Smooth muscle cell (in vitro differentiated cells): ENCODE results near the gene RAB3A. TPM values are rescaled to one million over a fixed set of nuclear protein-coding genes. Genes with fewer than 3 reads are reported as not detected.

Source experiments
- DNase-seq: peaks from one replicate; lab custom pipeline; 2025; ENCODE audit not compliant: unreplicated experiment; lab: John Stamatoyannopoulos, UW
- H2AFZ ChIP-seq: fragments of 200-600 bp; sonication (generic); 2 replicates; pipeline ENCODE4 v1.6.0; 2016; ENCODE audit warnings: antibody characterized with exemption, low read depth, mild to moderate bottlenecking
- H3F3A ChIP-seq: fragments of 200-600 bp; sonication (generic); 2 replicates; pipeline ENCODE4 v1.6.0; 2017; ENCODE audit warnings: antibody characterized with exemption, low read depth
- H3K27ac ChIP-seq: fragments of 200-600 bp; sonication (generic); 2 replicates; pipeline ENCODE4 v1.5.1; 2016; ENCODE audit warnings: low read depth, mild to moderate bottlenecking
- H3K27me3 ChIP-seq: fragments of 200-600 bp; sonication (generic); 2 replicates; pipeline ENCODE4 v1.6.1; 2016; ENCODE audit warnings: low read depth, mild to moderate bottlenecking
- H3K36me3 ChIP-seq: fragments of 200-600 bp; sonication (generic); 2 replicates; pipeline ENCODE4 v1.5.1; 2016; ENCODE audit warnings: low read depth
- H3K4me1 ChIP-seq: fragments of 200-600 bp; sonication (generic); 2 replicates; pipeline ENCODE4 v1.5.1; 2016; ENCODE audit warnings: low read depth
- H3K4me2 ChIP-seq: fragments of 200-600 bp; sonication (generic); 2 replicates; pipeline ENCODE4 v1.6.0; 2016; ENCODE audit warnings: mild to moderate bottlenecking
- H3K4me3 ChIP-seq: fragments of 200-600 bp; sonication (generic); 2 replicates; pipeline ENCODE4 v1.5.1; 2016; ENCODE audit warnings: mild to moderate bottlenecking
- H3K79me2 ChIP-seq: fragments of 200-600 bp; sonication (generic); 2 replicates; pipeline ENCODE4 v1.6.0; 2016; ENCODE audit warnings: low read depth, mild to moderate bottlenecking
- H3K9ac ChIP-seq: fragments of 200-600 bp; sonication (generic); 2 replicates; pipeline ENCODE4 v1.6.0; 2016; ENCODE audit warnings: low read depth
- H3K9me3 ChIP-seq: fragments of 200-600 bp; sonication (generic); replicated peaks from 2 replicates; pipeline ENCODE4 v1.5.1; 2016; ENCODE audit warnings: low read depth
- H4K20me1 ChIP-seq: fragments of 200-600 bp; sonication (generic); 2 replicates; pipeline ENCODE4 v1.6.0; 2016; ENCODE audit warnings: low read depth
- CTCF ChIP-seq: fragments of 200-600 bp; sonication (generic); IDR thresholded peaks from 2 replicates; pipeline ENCODE4 v1.5.1; 2017; ENCODE audit warnings: borderline replicate concordance, mild to moderate bottlenecking, antibody characterized with exemption; ENCODE audit not compliant: insufficient read depth, poor library complexity, severe bottlenecking
- WGBS: methylation state at CpG from one replicate; pipeline ENCODE4 v1.1.7; 2016; ENCODE audit warnings: low lambda C conversion rate; 5-methylcytosine and 5-hydroxymethylcytosine counted together
- polyA plus RNA-seq: library from polyadenylated mRNA; unstranded; fragments of >200 nt; fragmentation: Nextera tagmentation; extraction: Ambion mirVana; gene quantifications from 2 replicates; pipeline ENCODE4 v1.2.1, GENCODE V29; 2016
- total RNA-seq: library from RNA; depleted of rRNA; stranded (reverse); fragments of >200 nt; gene quantifications from 2 replicates; pipeline ENCODE4 v1.2.3, GENCODE V29; 2014

Gene RAB3A
- total and polyA plus RNA-seq, 2 experiments from 2014 or later, result 3.7 to 4.9 TPM

- Histone ChIP-seq H3K27me3 (peaks cover 6% of the 10 kb centered on the region), H3K4me1 (no peaks in the 10 kb centered on the region), H3K36me3 (no peaks in the 10 kb centered on the region), H3K4me3 (no peak overlapping the region), H2AFZ (no peak overlapping the region), H3K4me2 (no peak overlapping the region), H3K79me2 (no peaks in the 10 kb centered on the region), H3F3A (no peaks in the 10 kb centered on the region), H3K27ac (no peak overlapping the region), H3K9me3 (no peaks in the 10 kb centered on the region), H4K20me1 (no peaks in the 10 kb centered on the region), H3K9ac (no peak overlapping the region)
- no peak for DNase-seq
- 72% methylated on average over 3 of the region's 3 CpGs for WGBS
- TF ChIP-seq CTCF, result no peak
These were observed 14.8 kb upstream of the RAB3A start for GRCh38 chr19:18218600-18218999.

- Histone ChIP-seq H3K9ac (no peak overlapping the region), H3K27ac (no peak overlapping the region), H3K36me3 (no peaks in the 10 kb centered on the region), H2AFZ (no peak overlapping the region), H3K79me2 (no peaks in the 10 kb centered on the region), H3F3A (no peaks in the 10 kb centered on the region), H3K4me3 (no peak overlapping the region), H3K4me1 (no peaks in the 10 kb centered on the region), H3K27me3 (peaks cover 6% of the 10 kb centered on the region), H4K20me1 (no peaks in the 10 kb centered on the region), H3K4me2 (no peak overlapping the region), H3K9me3 (no peaks in the 10 kb centered on the region)
- no peak for DNase-seq
- WGBS, result 91% methylated on average over 17 of the region's 17 CpGs
- TF ChIP-seq CTCF, result no peak
These were observed 14.3 kb upstream of the RAB3A start for GRCh38 chr19:18218159-18218558.

GRCh38 chr19:18216789-18217188 is 12.9 kb upstream of the RAB3A start:
- Histone ChIP-seq H3K4me2 (no peak overlapping the region), H3K79me2 (no peaks in the 10 kb centered on the region), H3K9me3 (no peaks in the 10 kb centered on the region), H2AFZ (no peak overlapping the region), H3F3A (no peaks in the 10 kb centered on the region), H3K27me3 (peaks cover 6% of the 10 kb centered on the region), H3K27ac (no peak overlapping the region), H3K9ac (no peak overlapping the region), H3K4me3 (no peak overlapping the region), H3K36me3 (no peaks in the 10 kb centered on the region), H4K20me1 (no peaks in the 10 kb centered on the region), H3K4me1 (no peaks in the 10 kb centered on the region)
- WGBS, result 90% methylated on average over 8 of the region's 8 CpGs
- TF ChIP-seq CTCF, result no peak
- DNase-seq, result no peak

- H3K27ac ChIP-seq, result no peak overlapping the region
- no peak overlapping the region for H2AFZ ChIP-seq
- H3K4me2 ChIP-seq, result no peak overlapping the region
- H3K9ac ChIP-seq, result no peak overlapping the region
- H3F3A ChIP-seq, result no peaks in the 10 kb centered on the region
- H3K36me3 ChIP-seq, result no peaks in the 10 kb centered on the region
- no peaks in the 10 kb centered on the region for H4K20me1 ChIP-seq
- no peaks in the 10 kb centered on the region for H3K4me1 ChIP-seq
- no peak for TF ChIP-seq CTCF
- H3K79me2 ChIP-seq, result no peaks in the 10 kb centered on the region
- no peak for DNase-seq
- 71% methylated on average over 7 of the region's 7 CpGs for WGBS
- no peaks in the 10 kb centered on the region for H3K27me3 ChIP-seq
- no peaks in the 10 kb centered on the region for H3K9me3 ChIP-seq
- H3K4me3 ChIP-seq, result no peak overlapping the region
These were observed 11.1 kb upstream of the RAB3A start for GRCh38 chr19:18214779-18215433.
